Spleen (tissue), 11 donors: Measurements from ENCODE around the gene PHAX. TPM values are rescaled to one million over a fixed set of nuclear protein-coding genes. Genes with fewer than 3 reads are reported as not detected.
A peak's percentile ranks its signal among the peaks of the same experiment; 100 is the strongest.

ENCODE experiments used
- DNase-seq: peaks from one replicate; pipeline ENCODE4 v3.0.0-alpha.2; 2020
- H3K27ac ChIP-seq, 8 donors: fragments of 200-600 bp; sonication (generic) in 7 of 8; 1 replicate in 4 of 8; 2 replicates in 4 of 8; pipeline versions ENCODE4 v1.5.0 to v1.8.0; 2016 to 2021; ENCODE audit warnings: inconsistent platforms in 4 of 8, mild to moderate bottlenecking in 4 of 8, moderate library complexity in 1 of 8
- H3K27me3 ChIP-seq, 7 donors: fragments of 200-600 bp; sonication (generic) in 6 of 7; replicated peaks in 1 of 7; 1 replicate in 4 of 7; 2 replicates in 3 of 7; pipeline versions ENCODE4 v1.5.0 to v1.8.0; 2016 to 2021; ENCODE audit warnings: inconsistent platforms in 3 of 7, mild to moderate bottlenecking in 1 of 7
- H3K36me3 ChIP-seq, 6 donors: fragments of 200-600 bp; sonication (generic) in 5 of 6; 1 replicate in 4 of 6; 2 replicates in 2 of 6; pipeline versions ENCODE4 v1.5.0 to v1.8.0; 2016 to 2021; ENCODE audit warnings: inconsistent platforms in 2 of 6
- H3K4me1 ChIP-seq, 6 donors: fragments of 200-600 bp; sonication (generic) in 5 of 6; 1 replicate in 3 of 6; 2 replicates in 3 of 6; pipeline versions ENCODE4 v1.5.0 to v1.8.0; 2016 to 2021; ENCODE audit warnings: inconsistent platforms in 3 of 6
- H3K4me3 ChIP-seq, 8 donors: fragments of 200-600 bp; sonication (generic) in 7 of 8; 1 replicate in 4 of 8; 2 replicates in 4 of 8; pipeline versions ENCODE4 v1.5.0 to v1.8.0; 2016 to 2021; ENCODE audit warnings: inconsistent platforms in 4 of 8, mild to moderate bottlenecking in 4 of 8, moderate library complexity in 2 of 8
- H3K9me3 ChIP-seq, 8 donors: fragments of 200-600 bp; sonication (generic) in 7 of 8; 1 replicate in 4 of 8; 2 replicates in 4 of 8; pipeline versions ENCODE4 v1.5.0 to v1.8.0; 2016 to 2021; ENCODE audit warnings: inconsistent platforms in 4 of 8
- POLR2A ChIP-seq, 3 donors: fragments of 450-650 bp; IDR thresholded peaks; one replicate each; pipeline ENCODE4 v1.5.1; 2017; ENCODE audit warnings: antibody characterized with exemption in 3 of 3, mild to moderate bottlenecking in 1 of 3
- POLR2AphosphoS5 ChIP-seq, 3 donors: sonication (generic); formaldehyde crosslinking; IDR thresholded peaks; one replicate each; pipeline ENCODE4 v1.5.1; 2017; ENCODE audit warnings: antibody characterized with exemption in 3 of 3
- WGBS, 5 donors: extraction: QIAGEN DNeasy Blood & Tissue Kit in 3 of 5; methylation state at CpG; one replicate each; pipeline versions ENCODE4 v1.1.5 to v1.1.7; 2013 to 2018; 5-methylcytosine and 5-hydroxymethylcytosine counted together
- intact Hi-C: fragments of 100-400 bp; cut with DNase I; formaldehyde crosslinking; loops from one replicate; pipeline ENCODE4 v1.15.0; 2023; ENCODE audit warnings: low total_unique reads
- polyA plus RNA-seq, 3 donors: library from polyadenylated mRNA; stranded (reverse); fragments of 200-250 nt; gene quantifications; one replicate each; pipeline ENCODE4 v1.2.1, GENCODE V29; 2013
- total RNA-seq, 7 donors: library from RNA; depleted of rRNA in 3 of 7; stranded (reverse); fragments of >200 nt in 3 of 7; fragmentation: NEBNext Ultra II Directional in 4 of 7; extraction: Animal tissue kit (Norgen Biotek cat#: 25700) in 4 of 7; gene quantifications; one replicate each; pipeline versions ENCODE4 v1.1.0 to v1.2.1, GENCODE V29; 2016 to 2021
- TF ChIP-seq, protein P1 (sequence below), 11 experiments: fragments of 200-600 bp in 7 of 11; fragments of 450-650 bp in 4 of 11; sonication (generic) in 4 of 11; IDR thresholded peaks in 8 of 11; conservative IDR thresholded peaks in 3 of 11; 1 replicate in 7 of 11; 2 replicates in 4 of 11; pipeline versions ENCODE4 v1.4.0 to v1.8.0; 2016 to 2021; ENCODE audit warnings: antibody characterized with exemption in 11 of 11, inconsistent platforms in 4 of 11, mild to moderate bottlenecking in 1 of 11
- donor health status: healthy with polysubstance abuse.
- donor health status: DM: no; HTN: no; CAD: no; lungs with moderate emphysema.
- donor health status: DM: no; HTN: no; CAD: no.
- donor health status: Bipolar disorder and iron deficiency.
- donor health status: healthy.
- donor health status: DM: no; HTN: no; CAD: no.
- donor health status: DM: yes; HTN: yes; CAD: no.

The PHAX gene
- total and polyA plus RNA-seq, 10 donors = 9.8 to 44.5 (median 25.8) TPM

DNA sequence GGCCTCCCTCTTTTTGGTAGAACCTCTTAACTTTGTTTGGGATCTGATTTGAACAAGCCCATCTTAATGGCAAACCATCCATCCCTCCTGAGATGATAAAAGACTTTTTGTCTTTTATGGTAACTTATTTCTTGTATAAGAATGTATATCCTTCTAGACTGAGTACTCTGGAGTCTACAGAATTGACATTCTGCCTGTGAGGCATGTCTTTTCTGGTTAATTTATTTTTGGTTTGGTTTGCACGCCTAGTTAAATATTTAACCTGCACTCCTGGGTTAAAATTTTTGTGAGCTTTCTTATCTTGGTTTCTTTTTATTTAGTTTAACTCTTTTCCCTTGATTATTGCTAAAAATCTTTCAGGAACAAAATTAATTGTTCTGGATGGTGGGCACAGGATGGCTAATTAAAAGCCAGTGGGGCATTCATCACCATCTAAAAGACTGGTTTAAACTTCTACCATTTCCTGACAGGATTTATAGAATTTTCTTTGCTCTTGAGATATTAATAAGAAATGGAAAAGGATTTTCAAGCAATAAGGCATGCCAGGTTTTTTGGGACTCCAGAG lies 50.3 kb downstream of the PHAX start:
- Histone ChIP-seq H3K9me3 (no peaks in the 10 kb centered on the region), H3K36me3 (no peaks in the 10 kb centered on the region), H3K4me1 (no peaks in the 10 kb centered on the region), H3K27ac (no peak overlapping the region), H3K27me3 (no peaks in the 10 kb centered on the region), H3K4me3 (no peak overlapping the region)
- intact Hi-C loops = no loop called here
- no peak for DNase-seq
- 83 to 96% (median 93%) methylated on average over 1 of the region's 1 CpG for WGBS, 5 donors
- TF ChIP-seq POLR2AphosphoS5 (IDR thresholded peaks at IDR 0.05) (no peak), POLR2A (IDR thresholded peaks at IDR 0.05) (no peak)
- TF ChIP-seq, protein P1, sequence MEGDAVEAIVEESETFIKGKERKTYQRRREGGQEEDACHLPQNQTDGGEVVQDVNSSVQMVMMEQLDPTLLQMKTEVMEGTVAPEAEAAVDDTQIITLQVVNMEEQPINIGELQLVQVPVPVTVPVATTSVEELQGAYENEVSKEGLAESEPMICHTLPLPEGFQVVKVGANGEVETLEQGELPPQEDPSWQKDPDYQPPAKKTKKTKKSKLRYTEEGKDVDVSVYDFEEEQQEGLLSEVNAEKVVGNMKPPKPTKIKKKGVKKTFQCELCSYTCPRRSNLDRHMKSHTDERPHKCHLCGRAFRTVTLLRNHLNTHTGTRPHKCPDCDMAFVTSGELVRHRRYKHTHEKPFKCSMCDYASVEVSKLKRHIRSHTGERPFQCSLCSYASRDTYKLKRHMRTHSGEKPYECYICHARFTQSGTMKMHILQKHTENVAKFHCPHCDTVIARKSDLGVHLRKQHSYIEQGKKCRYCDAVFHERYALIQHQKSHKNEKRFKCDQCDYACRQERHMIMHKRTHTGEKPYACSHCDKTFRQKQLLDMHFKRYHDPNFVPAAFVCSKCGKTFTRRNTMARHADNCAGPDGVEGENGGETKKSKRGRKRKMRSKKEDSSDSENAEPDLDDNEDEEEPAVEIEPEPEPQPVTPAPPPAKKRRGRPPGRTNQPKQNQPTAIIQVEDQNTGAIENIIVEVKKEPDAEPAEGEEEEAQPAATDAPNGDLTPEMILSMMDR (IDR thresholded peaks at IDR 0.05 in 8 of 11, conservative IDR thresholded peaks at IDR 0.05 in 3 of 11) = no peak

DNA sequence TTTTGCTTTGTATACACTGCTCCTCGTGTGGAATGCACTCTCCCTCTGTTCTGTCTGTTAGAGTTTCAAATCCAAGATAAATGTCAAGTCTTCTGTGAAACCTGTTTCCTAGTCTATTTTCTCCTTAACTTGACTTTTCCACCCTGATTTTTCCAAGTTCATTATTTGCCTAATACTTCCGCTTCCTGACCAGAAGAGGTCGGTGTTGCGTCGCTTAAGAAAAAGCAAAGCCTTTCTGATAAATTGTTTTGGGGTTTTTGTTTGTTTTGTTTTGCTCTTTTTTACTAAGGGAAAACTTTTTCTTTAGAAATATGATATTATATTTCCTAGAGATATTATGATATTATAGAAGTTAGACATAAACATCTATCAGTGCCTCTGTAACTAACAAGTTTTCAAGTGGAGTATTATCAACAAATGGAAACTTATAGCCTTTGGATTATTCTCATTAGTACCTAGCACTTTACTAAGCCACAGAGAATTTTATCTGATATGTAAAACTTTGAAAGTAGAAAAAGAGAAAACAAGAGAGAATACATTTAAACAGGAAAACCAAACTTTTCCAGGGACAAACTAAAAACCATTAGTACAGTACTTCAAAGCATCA lies 55.8 kb downstream of the PHAX start:
- 2 to 9% (median 4%) methylated on average over 5 of the region's 5 CpGs for WGBS, 5 donors
- no peak for DNase-seq
- TF ChIP-seq, protein P1 (IDR thresholded peaks at IDR 0.05 in 8 of 11, conservative IDR thresholded peaks at IDR 0.05 in 3 of 11) = peak; percentile 38 to 79 (median 66)
- TF ChIP-seq POLR2AphosphoS5 (IDR thresholded peaks at IDR 0.05) (no peak), POLR2A (IDR thresholded peaks at IDR 0.05) (no peak)
- Histone ChIP-seq H3K4me1 (no peaks in the 10 kb centered on the region), H3K27ac (no peak overlapping the region), H3K9me3 (no peaks in the 10 kb centered on the region), H3K4me3 (no peak overlapping the region), H3K36me3 (no peaks in the 10 kb centered on the region), H3K27me3 (no peaks in the 10 kb centered on the region)
- intact Hi-C loops = no loop called here

DNA sequence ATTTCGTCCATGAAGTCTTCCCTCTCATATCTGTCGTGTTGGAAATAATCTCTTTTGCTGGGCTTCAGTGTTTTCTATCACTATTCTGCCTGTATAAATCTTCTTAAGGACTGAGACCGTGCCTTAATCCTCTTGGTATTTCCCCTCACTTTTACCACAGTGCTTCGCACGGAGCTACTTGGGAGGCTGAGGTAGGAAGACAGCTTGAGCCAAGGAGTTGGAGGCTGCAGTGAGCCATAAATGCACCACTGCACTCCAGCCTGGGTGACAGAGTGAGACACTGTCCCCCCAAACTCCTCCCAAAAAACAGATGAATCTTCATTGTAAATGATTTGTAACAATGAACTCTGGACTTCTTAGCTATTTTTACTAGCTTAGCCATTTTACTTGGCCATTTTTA lies 57.8 kb downstream of the PHAX start:
- 80 to 90% (median 84%) methylated on average over 5 of the region's 5 CpGs for WGBS, 5 donors
- TF ChIP-seq, protein P1 (IDR thresholded peaks at IDR 0.05 in 8 of 11, conservative IDR thresholded peaks at IDR 0.05 in 3 of 11) = no peak
- no peak for TF ChIP-seq POLR2A (IDR thresholded peaks at IDR 0.05)
- no peak for TF ChIP-seq POLR2AphosphoS5 (IDR thresholded peaks at IDR 0.05)
- no peak for DNase-seq
- no peak overlapping the region for H3K27ac ChIP-seq
- no peaks in the 10 kb centered on the region for H3K27me3 ChIP-seq
- no peak overlapping the region for H3K4me3 ChIP-seq
- H3K4me1 ChIP-seq = no peaks in the 10 kb centered on the region
- H3K36me3 ChIP-seq = no peaks in the 10 kb centered on the region
- intact Hi-C loops = no loop called here
- no peaks in the 10 kb centered on the region for H3K9me3 ChIP-seq

DNA sequence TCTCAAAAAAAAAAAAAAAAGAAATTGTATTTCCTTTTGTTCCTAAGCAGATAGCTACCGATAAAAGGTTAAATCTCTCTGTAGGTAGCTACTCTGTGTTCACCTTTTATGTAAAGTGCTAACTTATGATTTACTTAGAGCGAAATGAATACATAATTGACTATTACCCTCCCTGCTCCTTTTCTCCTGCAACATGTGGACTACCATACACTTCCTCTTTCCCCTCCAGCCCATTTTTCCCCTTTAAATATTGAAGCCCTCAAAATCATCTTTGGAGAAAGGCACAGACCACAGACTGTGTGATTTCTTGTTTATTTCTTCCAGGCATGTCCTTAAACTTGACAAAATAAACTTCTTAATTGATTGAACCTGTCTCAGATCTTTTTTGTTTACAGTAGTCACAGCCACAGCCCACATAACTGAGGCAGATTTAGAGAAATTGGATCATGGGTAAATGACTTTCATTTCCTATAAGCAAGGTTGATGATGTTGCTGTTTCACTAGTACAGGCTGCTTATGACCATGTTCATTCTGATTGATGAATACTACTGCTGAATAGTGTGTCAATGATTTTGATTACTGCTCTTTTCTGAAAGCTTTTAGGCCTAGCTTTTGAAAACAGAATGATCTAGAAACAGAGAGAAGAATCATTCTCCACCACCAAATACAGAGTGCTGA lies 59.2 kb downstream of the PHAX start:
- TF ChIP-seq POLR2A (IDR thresholded peaks at IDR 0.05) = no peak
- TF ChIP-seq, protein P1 (IDR thresholded peaks at IDR 0.05 in 8 of 11, conservative IDR thresholded peaks at IDR 0.05 in 3 of 11) = no peak
- no peak for TF ChIP-seq POLR2AphosphoS5 (IDR thresholded peaks at IDR 0.05)
- Histone ChIP-seq H3K4me3 (no peak overlapping the region), H3K27ac (no peak overlapping the region), H3K4me1 (no peaks in the 10 kb centered on the region), H3K27me3 (no peaks in the 10 kb centered on the region), H3K9me3 (no peaks in the 10 kb centered on the region), H3K36me3 (no peaks in the 10 kb centered on the region)
- 88 to 98% (median 91%) methylated on average over 2 of the region's 2 CpGs for WGBS, 5 donors
- intact Hi-C loops = no loop called here
- no peak for DNase-seq
